Measurements from ENCODE around the gene PCDHA8. TPM values are rescaled to one million over a fixed set of nuclear protein-coding genes. Genes with fewer than 3 reads are reported as not detected.
A peak's percentile ranks its signal among the peaks of the same experiment; 100 is the strongest.
"Not testable (repeated sequence)": the region's sequence is repeated elsewhere in the genome, so short reads cannot be mapped to it uniquely, and the experiment has no call there.

The PCDHA8 gene
- total RNA-seq = under 1 TPM; 0.06 to 0.10 TPM
- long read RNA-seq = 0 reads

- DNase-seq = no peak
- intact Hi-C loops (cut with DNase I) = no loop called here
- ATAC-seq = no peak
Measured at GRCh38 chr5:140840978-140841962, at the start of gene PCDHA8. Gene PCDHA8 (plus strand): TSS chr5:140841187. CDS start chr5:140841322, 135 bp downstream.

- no peak for DNase-seq
- no peak for ATAC-seq
- intact Hi-C loops (cut with DNase I) = no loop called here
Measured at GRCh38 chr5:140794595-140795258, 46.3 kb upstream of the PCDHA8 start, which contains the start of gene PCDHA2. Gene PCDHA2 (plus strand): TSS chr5:140794852.

- DNase-seq (no peak), ATAC-seq (no peak)
- intact Hi-C loops (cut with DNase I) = no loop called here
Measured at GRCh38 chr5:140795259-140795641, 45.7 kb upstream of the PCDHA8 start.

- DNase-seq; ATAC-seq; intact Hi-C loops (cut with DNase I): not testable (repeated sequence)
Measured at GRCh38 chr5:140796072-140796717, 44.8 kb upstream of the PCDHA8 start.

GRCh38 chr5:140796718-140797095 lies 44.3 kb upstream of the PCDHA8 start:
- DNase-seq (no peak), ATAC-seq (no peak)
- intact Hi-C loops (cut with DNase I) = no loop called here

- no peak for ATAC-seq
- no peak for DNase-seq
- intact Hi-C loops (cut with DNase I) = no loop called here
Measured at GRCh38 chr5:140800816-140801493, 40.0 kb upstream of the PCDHA8 start, which contains the start of gene PCDHA3. Gene PCDHA3 (plus strand): TSS chr5:140801057.

- DNase-seq = no peak
- no peak for ATAC-seq
- intact Hi-C loops (cut with DNase I) = no loop called here
Measured at GRCh38 chr5:140801494-140801841, 39.5 kb upstream of the PCDHA8 start.

GRCh38 chr5:140802381-140802780 lies 38.6 kb upstream of the PCDHA8 start:
- intact Hi-C loops (cut with DNase I); DNase-seq; ATAC-seq: not testable (repeated sequence)

- DNase-seq (no peak), ATAC-seq (no peak)
- intact Hi-C loops (cut with DNase I) = no loop called here
Measured at GRCh38 chr5:140802781-140803271, 38.2 kb upstream of the PCDHA8 start.

GRCh38 chr5:140806834-140807775 lies 33.9 kb upstream of the PCDHA8 start, which contains the start of gene PCDHA4:
Gene PCDHA4 (plus strand): TSS chr5:140807068.
- DNase-seq (peak; percentile 49), ATAC-seq (peak; percentile 53 to 60)
- intact Hi-C loops (cut with DNase I) = no loop called here

- intact Hi-C loops (cut with DNase I); ATAC-seq; DNase-seq: not testable (repeated sequence)
Measured at GRCh38 chr5:140808241-140808888, 32.6 kb upstream of the PCDHA8 start.

- intact Hi-C loops (cut with DNase I) = no loop called here
- ATAC-seq (no peak), DNase-seq (no peak)
Measured at GRCh38 chr5:140808889-140809291, 32.1 kb upstream of the PCDHA8 start.

- DNase-seq = no peak
- intact Hi-C loops (cut with DNase I) = no loop called here
- no peak for ATAC-seq
Measured at GRCh38 chr5:140821375-140822280, 19.4 kb upstream of the PCDHA8 start, which contains the start of gene PCDHA5. Gene PCDHA5 (plus strand): TSS chr5:140821613.

GRCh38 chr5:140822281-140822629 lies 18.7 kb upstream of the PCDHA8 start:
- DNase-seq (no peak), ATAC-seq (no peak)
- intact Hi-C loops (cut with DNase I) = no loop called here

- intact Hi-C loops (cut with DNase I); ATAC-seq; DNase-seq: not testable (repeated sequence)
Measured at GRCh38 chr5:140822969-140823368, 18.0 kb upstream of the PCDHA8 start.

- intact Hi-C loops (cut with DNase I) = no loop called here
- DNase-seq (no peak), ATAC-seq (no peak)
Measured at GRCh38 chr5:140823475-140823874, 17.5 kb upstream of the PCDHA8 start.

Data from left cardiac atrium (tissue), 4 donors.